NCI-H524 treated with DMSO at 0.1 percent for 48 hours (cell line): Measurements from ENCODE around the gene DNAH17.

ENCODE experiments used
- DNase-seq: peaks from one replicate; lab custom pipeline; 2025; lab: John Stamatoyannopoulos, UW

DNAH17 gene, protein sequence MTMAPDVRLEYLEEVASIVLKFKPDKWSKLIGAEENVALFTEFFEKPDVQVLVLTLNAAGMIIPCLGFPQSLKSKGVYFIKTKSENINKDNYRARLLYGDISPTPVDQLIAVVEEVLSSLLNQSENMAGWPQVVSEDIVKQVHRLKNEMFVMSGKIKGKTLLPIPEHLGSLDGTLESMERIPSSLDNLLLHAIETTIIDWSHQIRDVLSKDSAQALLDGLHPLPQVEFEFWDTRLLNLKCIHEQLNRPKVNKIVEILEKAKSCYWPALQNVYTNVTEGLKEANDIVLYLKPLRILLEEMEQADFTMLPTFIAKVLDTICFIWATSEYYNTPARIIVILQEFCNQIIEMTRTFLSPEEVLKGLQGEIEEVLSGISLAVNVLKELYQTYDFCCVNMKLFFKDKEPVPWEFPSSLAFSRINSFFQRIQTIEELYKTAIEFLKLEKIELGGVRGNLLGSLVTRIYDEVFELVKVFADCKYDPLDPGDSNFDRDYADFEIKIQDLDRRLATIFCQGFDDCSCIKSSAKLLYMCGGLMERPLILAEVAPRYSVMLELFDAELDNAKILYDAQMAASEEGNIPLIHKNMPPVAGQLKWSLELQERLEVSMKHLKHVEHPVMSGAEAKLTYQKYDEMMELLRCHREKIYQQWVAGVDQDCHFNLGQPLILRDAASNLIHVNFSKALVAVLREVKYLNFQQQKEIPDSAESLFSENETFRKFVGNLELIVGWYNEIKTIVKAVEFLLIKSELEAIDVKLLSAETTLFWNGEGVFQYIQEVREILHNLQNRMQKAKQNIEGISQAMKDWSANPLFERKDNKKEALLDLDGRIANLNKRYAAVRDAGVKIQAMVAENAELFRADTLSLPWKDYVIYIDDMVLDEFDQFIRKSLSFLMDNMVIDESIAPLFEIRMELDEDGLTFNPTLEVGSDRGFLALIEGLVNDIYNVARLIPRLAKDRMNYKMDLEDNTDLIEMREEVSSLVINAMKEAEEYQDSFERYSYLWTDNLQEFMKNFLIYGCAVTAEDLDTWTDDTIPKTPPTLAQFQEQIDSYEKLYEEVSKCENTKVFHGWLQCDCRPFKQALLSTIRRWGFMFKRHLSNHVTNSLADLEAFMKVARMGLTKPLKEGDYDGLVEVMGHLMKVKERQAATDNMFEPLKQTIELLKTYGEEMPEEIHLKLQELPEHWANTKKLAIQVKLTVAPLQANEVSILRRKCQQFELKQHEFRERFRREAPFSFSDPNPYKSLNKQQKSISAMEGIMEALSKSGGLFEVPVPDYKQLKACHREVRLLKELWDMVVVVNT (N-terminal part only)

GRCh38 chr17:78577296-78577695 is at the start of gene DNAH17:
TSS of gene DNAH17 (minus strand) at chr17:78577396. CDS start at chr17:78575057, 2,339 bp downstream.
- DNase-seq, result no peak

GRCh38 chr17:78624324-78625151 is 47.3 kb upstream of the DNAH17 start:
- DNase-seq, result no peak

DNA sequence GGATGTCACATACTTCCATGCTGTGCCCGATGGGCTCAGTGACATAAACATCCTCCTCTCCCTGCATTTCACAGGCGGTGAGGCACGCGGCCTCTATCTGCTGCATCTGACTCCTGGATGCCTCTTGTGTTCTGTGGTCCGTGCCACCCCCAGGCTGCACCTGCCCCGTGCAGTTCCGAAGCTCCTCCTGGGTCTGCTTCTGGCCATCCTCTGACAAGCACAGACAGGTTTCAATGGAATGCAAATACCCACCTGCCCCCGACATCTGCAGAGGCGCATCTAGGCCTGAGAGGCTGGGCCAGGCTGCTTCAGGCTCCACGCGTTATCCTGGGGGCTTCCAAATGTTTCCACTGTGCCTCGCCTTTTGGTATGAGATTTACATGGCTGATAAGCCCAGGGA is 46.3 kb upstream of the DNAH17 start:
- DNase-seq, result no peak

DNA sequence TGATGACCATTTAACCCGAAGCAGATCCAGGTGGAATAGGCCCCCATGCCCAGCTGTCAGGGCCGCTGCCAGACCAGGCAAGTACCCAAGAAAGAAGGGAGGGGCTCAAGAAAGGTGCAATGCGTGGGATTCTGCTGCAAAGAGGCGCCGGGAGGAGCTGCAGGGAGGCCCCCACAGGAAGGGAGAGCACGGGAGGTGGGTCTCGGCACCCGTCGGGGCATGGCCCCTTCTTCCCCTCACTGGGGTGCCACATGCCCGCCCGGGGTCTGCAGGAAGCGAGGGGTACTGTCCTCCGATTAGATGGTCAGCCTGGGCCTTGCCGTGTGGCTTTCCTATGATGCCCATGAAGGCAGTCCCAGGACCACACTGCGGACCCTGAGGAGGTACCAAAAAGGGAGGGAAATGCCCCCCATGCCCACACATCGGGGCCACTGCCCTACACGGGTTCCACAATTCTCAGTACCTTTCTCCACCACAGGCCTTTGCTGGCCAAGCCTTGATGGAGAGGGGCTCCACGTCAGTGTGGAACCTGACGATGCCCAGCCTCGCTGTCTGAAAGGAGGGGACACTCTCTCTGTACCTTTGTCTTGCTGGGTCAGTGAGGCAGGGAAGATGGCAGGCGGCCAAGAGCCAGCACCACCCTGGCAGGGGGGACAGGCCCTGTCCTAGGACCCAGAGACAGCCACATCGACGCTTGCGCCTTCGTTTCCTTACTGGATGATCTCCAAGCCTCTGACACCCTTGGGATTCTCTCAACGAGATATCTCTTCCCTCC is 45.5 kb upstream of the DNAH17 start:
- no peak for DNase-seq

GRCh38 chr17:78621720-78622490 is 44.7 kb upstream of the DNAH17 start:
- DNase-seq, result no peak

DNA sequence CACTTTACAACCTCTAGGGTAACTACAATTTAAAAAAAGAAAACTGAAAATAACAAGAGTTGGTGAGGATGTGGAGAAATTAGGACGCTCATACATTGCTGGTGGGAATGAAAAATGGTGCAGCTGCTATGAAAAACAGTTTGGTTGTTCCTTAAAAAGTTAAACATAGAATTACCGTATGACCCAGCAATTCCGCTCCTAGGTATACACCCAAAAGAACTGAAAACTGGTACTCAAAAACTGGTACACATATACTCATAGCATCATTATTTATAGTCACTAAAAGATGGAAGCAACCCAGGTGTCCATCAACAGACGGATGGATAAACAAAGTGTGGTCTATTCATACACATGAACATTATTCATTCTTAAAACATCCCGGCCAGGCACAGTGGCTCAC is 42.9 kb upstream of the DNAH17 start:
- no peak for DNase-seq

DNA sequence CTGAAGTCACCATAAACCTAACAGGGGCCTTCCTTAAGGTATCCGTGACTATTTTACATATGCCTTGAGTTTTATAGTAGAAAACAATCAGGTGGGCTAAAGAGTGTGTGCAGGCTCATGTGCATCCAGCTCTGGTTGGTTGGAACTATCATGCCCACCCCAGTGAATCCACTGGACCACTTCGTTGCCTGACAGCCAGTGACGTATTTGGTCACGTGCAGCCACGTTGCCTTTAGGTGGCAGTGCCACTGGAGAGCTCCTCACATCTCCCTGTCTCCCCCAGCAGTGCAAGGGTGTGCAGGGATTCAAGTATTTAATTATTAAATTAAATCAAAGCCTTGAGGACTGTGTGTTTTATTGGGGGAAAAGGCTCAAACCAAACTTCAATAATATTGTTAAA is 42.1 kb upstream of the DNAH17 start:
- DNase-seq, result no peak

DNA sequence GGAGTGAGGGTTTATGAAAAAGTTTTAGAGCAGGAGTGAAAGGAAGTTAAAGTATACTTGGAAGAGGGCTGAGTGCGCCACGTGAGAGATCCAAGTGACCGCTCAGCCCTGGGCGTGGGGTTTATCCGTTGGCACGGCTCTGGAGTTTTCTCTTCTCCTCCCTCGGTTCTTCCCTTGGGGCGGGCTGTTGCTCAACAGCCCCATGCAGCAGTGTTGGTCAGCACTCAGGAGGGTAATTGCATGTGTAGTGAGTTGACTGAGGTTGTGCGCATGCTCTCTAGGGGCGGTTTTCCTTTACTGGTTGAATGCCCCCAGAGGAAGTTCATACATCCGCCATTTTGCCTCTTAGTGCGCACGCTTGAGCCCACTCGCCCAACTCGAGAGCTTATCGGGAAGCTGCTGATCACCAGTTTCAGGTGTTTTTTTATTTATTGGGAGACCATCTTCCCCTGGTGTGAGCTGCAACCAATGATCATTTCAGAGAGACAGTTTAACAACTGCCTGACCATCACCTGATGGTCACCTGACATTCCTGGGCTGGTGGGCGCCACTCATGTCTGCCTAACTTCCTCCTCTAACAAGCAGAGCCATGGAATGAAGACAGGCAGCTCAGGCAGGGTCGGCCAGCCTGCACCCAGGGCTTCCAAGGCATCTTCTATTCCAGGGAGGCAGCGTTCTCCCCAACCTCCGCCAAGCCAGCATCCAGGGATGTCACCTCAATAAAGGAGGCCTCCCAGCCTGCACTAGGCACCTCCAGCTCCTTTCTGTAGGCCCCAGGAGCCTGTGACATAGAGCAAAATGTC is 41.3 kb upstream of the DNAH17 start:
- DNase-seq, result no peak

- DNase-seq, result no peak
These were observed 40.4 kb upstream of the DNAH17 start for GRCh38 chr17:78617511-78618061.

- no peak for DNase-seq
These were observed 39.8 kb upstream of the DNAH17 start for GRCh38 chr17:78616946-78617345.

GRCh38 chr17:78615631-78616030 is 38.4 kb upstream of the DNAH17 start:
- no peak for DNase-seq

DNA sequence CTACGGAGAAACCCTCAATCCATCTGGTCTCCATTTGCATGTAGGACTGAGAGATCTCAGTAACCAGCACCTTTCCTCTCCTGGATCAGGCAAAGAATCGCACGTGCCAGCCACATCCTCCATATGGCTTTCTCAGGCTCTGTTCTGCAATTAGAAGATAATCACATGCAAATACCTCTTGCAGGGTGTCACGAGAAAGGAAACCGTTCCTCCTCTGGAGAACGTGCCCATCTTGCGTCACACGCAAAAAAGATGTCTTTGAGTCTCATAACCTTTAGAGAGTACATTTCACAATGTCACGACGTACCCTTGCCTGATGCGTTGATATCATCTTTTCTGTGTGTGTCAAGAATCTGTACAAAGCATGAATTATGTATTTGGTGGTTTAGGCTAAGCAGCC is 36.2 kb upstream of the DNAH17 start:
- peak; percentile 16 for DNase-seq

DNA sequence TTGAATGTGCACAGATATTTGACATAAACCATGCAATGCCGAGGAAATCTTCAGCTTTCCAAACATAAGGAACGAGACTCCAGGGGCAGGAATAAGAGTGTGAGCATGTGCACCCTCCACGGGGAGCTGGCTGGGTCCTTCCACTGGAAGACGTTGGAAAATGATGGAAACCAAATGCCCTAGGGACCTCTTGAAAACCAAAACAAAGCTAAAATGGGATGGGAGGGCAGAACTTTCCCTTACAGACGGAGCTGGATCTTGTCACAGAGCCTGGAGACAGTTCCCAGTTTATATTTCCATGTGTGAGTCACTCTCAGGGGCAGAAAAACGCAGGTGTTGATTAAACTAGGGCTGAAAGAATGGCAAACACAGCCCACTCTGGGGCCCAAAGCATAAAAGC is 34.4 kb upstream of the DNAH17 start:
- no peak for DNase-seq

DNA sequence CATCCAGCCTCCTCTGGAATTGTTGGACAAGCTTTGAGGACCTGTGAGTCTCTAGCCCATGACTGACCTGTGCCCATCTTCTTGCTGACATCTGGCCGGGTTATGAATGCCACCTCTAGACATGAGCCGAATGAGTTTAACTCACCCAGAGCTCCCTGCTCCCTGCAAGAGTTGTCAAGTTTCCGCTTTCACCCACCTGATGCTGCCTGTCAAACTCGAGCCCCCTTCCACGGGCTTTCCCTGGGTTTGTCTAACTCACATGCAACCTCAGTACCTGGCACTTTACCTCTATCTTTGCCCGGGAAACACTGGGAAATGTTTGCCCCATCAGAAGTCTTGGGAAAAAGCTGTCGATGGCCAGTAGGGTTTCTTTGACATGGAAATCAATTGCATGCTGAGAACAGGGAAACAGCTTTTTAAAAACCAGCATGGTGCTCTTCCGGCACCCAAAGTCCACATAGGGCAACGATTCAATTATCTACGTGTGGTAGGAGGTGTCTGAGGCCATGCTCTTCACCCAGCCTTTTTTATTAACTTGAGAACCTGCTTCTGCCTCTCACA is 33.8 kb upstream of the DNAH17 start:
- DNase-seq, result no peak

GRCh38 chr17:78609191-78609641 is 32.0 kb upstream of the DNAH17 start:
- no peak for DNase-seq

DNA sequence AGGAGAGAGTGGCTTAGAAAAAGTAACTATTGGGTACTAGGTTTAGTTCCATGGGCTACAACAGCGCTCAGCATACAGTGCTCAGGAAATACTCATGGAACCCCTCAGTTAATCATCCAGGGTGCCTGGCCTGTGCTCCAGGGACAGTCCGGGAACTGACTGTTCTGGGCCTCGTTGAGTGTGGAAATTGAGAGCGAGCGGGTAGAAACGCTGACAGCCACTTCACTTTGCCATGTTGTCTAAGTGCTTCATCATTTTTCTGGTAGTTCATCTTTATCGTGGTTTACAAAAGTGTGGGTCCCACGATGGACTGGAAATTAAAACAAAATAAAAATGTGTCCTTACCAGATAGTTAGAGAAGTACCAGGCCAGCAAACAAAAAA is 31.6 kb upstream of the DNAH17 start:
- no peak for DNase-seq

- no peak for DNase-seq
These were observed 31.1 kb upstream of the DNAH17 start for GRCh38 chr17:78608122-78608803.

DNA sequence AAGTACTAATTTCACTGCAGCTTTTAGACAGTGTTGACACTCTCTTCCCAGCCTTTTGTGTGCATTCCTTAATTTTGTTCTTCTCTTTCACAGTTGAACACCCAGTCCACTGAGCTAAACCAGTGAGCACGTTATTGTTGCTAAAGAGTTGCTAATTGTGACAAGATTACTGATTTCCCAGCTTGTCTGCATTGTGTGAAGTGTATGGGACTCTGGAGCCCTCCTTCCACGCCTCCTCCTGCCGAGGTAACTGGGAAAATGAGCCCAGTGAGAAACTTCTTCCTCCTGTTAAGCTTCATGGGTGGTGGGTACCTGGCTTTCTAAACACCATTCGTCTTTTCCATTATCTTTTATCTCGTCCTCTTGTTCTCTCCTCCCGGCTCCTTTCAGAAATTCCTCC is 29.8 kb upstream of the DNAH17 start:
- DNase-seq, result no peak
